Activated CD4-positive, alpha-beta T cell treated with anti-CD3 and anti-CD28 coated beads, Interleukin-2, amount 50 U/mL, for 16 hours (primary cell): ENCODE measurements around the gene ALKBH6.

ENCODE experiments used
- DNase-seq: peaks from one replicate; pipeline ENCODE4 v3.0.0-alpha.2; 2020

The ALKBH6 gene

GRCh38 chr19:36030264-36031148 lies 16.5 kb upstream of the ALKBH6 start:
- no peak for DNase-seq

- DNase-seq: no peak
Observed at GRCh38 chr19:36028313-36029041, 14.5 kb upstream of the ALKBH6 start.

- no peak for DNase-seq
Observed at GRCh38 chr19:36027696-36028095, 13.7 kb upstream of the ALKBH6 start.

- DNase-seq: no peak
Observed at GRCh38 chr19:36026091-36026876, 12.3 kb upstream of the ALKBH6 start.

- DNase-seq: no peak
Observed at GRCh38 chr19:36025541-36025940, 11.5 kb upstream of the ALKBH6 start.

GRCh38 chr19:36023432-36023831 lies 9.4 kb upstream of the ALKBH6 start:
- DNase-seq: no peak

GRCh38 chr19:36019061-36019670 lies 5.2 kb upstream of the ALKBH6 start:
- DNase-seq: no peak

- no peak for DNase-seq
Observed at GRCh38 chr19:36013280-36014011, 567 bp downstream of the ALKBH6 start.

GRCh38 chr19:36010402-36010801 lies 3.6 kb downstream of the ALKBH6 start:
- DNase-seq: no peak

- DNase-seq: no peak
Observed at GRCh38 chr19:36009633-36010379, 4.2 kb downstream of the ALKBH6 start.

GRCh38 chr19:36009220-36009619 lies 4.8 kb downstream of the ALKBH6 start:
- peak; percentile 63 for DNase-seq

- no peak for DNase-seq
Observed at GRCh38 chr19:36008336-36008978, 5.6 kb downstream of the ALKBH6 start, which contains the start of gene SYNE4. SYNE4 (minus strand) TSS chr19:36008813; CDS start chr19:36008681, 132 bp downstream.

GRCh38 chr19:36006955-36007354 lies 7.1 kb downstream of the ALKBH6 start:
- no peak for DNase-seq

GRCh38 chr19:36003284-36003683 lies 10.7 kb downstream of the ALKBH6 start:
- DNase-seq: no peak

- DNase-seq: no peak
Observed at GRCh38 chr19:36001605-36002004, 12.4 kb downstream of the ALKBH6 start.

- DNase-seq: no peak
Observed at GRCh38 chr19:35996777-35997176, 17.2 kb downstream of the ALKBH6 start.

- peak; percentile 97 for DNase-seq
Observed at GRCh38 chr19:35995048-35995993, 18.7 kb downstream of the ALKBH6 start, which contains the start of gene SDHAF1. SDHAF1 (plus strand) TSS chr19:35995188; CDS start chr19:35995275, 87 bp downstream.

- DNase-seq: no peak
Observed at GRCh38 chr19:35993923-35994598, 20.0 kb downstream of the ALKBH6 start.
